GM21786 (cell line): ENCODE data around the gene KLHDC8A.
"Not testable (repeated sequence)": the region's sequence is repeated elsewhere in the genome, so short reads cannot be mapped to it uniquely, and the experiment has no call there.

Experiments
- ATAC-seq: cut with Tn5 transposase; IDR thresholded peaks from one replicate; pipeline ENCODE4 v1.9.1; 2021; ENCODE audit not compliant: unreplicated experiment

Gene KLHDC8A

DNA sequence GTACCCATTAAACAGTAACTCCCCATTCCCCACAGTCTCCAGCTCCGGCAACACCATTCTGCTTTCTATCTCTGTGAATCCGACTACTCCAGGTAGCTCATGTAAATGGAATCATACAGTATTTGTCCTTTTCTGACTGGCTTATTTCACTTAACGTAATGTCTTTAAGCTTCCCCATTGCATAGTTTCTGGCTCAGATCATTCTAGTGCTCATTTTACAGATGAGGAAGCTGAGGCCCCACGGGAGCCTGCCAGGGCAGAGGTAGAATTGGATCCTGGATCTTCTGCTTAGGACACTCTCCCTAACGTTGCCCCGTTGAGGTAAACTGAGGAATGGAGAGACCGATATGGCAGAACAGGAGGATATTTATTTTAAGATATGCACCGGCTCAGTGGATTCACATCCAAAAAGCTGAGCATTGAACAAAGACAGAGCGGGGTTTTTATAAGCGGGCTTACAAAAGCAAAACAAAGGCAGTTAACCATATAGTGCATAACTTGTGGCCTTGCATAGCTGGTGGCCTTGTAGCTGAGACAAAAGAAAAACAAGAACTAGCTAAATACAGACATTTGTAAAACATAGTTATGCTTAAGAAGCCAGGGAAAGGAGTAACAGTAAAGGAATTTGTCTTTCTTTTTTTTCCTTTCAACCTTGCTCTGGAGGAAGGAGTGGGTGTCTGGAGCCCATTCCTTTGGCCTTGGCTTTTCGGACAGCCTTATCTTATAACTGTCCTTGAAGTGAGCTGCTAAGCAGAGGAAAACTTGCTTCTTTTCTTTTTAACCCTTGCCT is 15.3 kb upstream of the KLHDC8A start:
- ATAC-seq, result no peak

- no peak for ATAC-seq
These were observed 14.1 kb upstream of the KLHDC8A start for GRCh38 chr1:205370780-205371179.

DNA sequence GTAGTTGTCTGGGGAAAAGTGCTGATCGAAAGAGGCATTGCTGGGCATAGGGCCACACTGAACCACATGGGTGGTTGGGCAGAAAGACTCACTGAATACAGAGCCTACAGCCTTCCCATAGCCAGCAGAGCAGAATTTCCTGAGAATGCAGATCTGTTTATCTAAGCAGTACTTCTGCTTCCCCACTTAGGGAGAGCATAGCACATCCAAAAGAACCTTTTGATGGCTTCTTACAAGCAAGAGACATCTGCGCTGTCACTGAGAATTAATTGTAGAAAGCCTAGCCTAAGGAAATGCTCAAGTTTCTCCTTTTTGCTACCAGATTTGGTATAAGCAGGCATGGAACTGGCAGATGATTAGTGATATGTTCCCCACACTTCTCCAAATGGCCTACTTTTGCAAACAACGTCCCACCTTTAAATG is 13.0 kb upstream of the KLHDC8A start:
- no peak for ATAC-seq

- ATAC-seq, result no peak
These were observed 11.8 kb upstream of the KLHDC8A start for GRCh38 chr1:205368478-205368877.

GRCh38 chr1:205365945-205366463 is 9.3 kb upstream of the KLHDC8A start:
- no peak for ATAC-seq

DNA sequence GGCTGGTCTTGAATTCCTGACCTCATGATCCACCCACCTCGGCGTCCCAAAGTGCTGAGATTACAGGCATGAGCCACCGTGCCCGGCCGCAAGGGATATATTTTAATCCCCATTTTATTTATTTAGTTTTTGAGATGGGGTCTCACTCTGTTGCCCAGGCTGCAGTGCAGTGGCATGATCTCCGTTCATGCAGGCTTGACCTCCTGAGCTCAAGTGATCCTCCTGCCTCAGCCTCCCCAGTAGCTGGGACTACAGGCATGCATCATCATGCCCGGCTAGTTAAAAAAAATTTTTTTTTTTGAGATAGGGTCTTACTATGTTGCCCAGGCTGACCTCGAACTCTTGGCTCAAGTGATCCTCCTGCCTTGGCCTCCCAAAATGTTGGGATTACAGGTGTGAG is 8.4 kb upstream of the KLHDC8A start:
- ATAC-seq, result not testable (repeated sequence)

DNA sequence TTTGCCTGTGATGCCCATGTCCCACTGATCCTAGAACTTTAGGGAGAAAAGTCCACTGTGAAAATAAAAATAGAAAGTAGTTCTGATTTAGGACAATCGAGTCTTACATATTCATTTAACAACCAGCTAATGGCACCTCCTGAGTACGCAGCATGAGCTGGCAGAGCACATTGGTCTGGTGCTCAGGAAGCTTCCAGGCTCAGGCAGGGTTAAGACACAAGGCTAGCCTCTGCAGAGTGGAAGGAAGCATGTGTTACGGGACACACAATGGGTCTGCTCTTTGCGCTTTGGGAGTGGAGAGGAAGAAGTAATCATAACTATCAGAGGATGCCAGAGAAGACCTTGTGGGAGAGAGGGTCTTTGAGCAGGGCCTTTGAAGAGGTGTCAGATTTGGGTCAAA is 4.2 kb upstream of the KLHDC8A start:
- ATAC-seq, result no peak

DNA sequence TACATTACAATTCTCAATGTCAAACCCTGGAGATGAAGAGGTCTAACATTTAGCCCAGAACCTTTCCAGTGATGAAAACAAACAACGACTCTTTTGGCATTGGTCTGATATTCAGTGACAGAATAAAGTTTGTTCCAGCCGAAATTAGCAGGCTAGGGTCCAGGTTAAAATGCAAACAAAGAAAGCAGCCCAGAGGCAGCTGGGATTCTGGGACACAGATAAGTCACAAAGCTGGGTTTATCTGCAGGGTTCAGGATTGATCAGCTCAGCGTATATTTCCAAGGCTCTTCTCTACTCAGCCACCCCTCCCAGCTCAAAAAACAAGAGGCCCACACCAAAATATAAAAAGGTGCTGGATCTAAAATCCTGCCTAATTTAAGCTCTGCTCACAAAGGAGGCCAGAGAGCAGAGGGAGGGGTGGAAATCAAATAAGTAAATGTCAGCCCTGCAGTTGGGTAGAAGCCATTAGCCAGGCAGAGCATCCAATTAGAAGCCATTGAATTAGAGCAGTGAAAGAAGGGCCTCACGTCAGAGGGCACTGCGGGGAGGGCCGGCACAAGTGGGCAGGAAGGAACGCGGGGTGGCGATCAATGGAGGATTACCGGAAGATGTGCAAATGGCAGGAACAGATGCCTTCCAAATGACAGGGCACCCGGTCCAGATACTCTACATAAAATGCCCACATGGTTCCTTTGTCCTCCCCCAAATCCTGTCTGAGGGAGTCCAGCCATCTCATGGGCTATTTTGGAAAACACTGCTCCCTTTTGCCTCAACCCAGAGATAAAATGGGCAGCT is 3.2 kb upstream of the KLHDC8A start:
- no peak for ATAC-seq

- ATAC-seq, result no peak
These were observed 1.9 kb upstream of the KLHDC8A start for GRCh38 chr1:205358579-205358978.

- no peak for ATAC-seq
These were observed 845 bp upstream of the KLHDC8A start for GRCh38 chr1:205357567-205357966.

GRCh38 chr1:205355075-205355453 is 1.7 kb downstream of the KLHDC8A start:
- ATAC-seq, result no peak

- no peak for ATAC-seq
These were observed 2.3 kb downstream of the KLHDC8A start for GRCh38 chr1:205354259-205355074.

DNA sequence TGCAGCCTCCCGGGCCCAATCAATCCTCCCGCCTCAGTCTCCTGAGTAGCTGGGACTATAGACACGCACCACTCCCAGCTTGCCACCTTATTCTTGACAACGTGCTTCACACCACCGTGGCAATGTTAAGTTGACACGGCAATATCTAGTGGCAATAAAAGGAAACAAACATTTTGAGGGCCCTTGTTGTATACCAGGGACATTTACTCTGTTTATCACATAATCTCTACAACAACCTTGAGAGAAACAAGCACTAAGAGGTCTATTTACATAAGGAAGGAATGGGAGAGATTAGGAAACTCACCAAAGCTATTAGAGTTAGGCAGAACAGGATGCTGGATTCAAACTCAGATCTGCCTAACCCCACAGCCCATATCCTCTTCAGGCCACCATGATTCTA is 3.1 kb downstream of the KLHDC8A start:
- no peak for ATAC-seq

DNA sequence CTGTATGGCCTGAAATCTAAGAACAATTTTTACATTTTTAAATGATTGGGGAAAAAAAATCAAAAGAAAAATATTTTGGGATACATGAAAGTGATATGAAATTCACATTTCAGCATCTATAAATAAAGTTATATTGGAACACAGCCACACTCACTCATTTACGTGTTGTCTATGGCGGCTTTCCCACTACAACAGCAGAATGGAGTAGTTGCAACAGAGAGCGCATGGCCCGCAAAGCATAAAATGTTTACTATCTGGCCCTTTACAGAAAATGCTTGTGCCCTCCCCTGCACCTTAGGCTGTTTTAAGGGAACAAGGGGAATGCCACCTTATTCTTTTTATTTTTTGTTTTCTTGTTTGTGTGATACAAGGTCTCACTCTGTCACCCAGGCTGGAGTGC is 3.5 kb downstream of the KLHDC8A start:
- no peak for ATAC-seq

GRCh38 chr1:205351984-205352713 is 4.6 kb downstream of the KLHDC8A start:
- no peak for ATAC-seq

GRCh38 chr1:205350691-205351141 is 6.0 kb downstream of the KLHDC8A start:
- no peak for ATAC-seq

GRCh38 chr1:205350124-205350523 is 6.6 kb downstream of the KLHDC8A start:
- ATAC-seq, result no peak

DNA sequence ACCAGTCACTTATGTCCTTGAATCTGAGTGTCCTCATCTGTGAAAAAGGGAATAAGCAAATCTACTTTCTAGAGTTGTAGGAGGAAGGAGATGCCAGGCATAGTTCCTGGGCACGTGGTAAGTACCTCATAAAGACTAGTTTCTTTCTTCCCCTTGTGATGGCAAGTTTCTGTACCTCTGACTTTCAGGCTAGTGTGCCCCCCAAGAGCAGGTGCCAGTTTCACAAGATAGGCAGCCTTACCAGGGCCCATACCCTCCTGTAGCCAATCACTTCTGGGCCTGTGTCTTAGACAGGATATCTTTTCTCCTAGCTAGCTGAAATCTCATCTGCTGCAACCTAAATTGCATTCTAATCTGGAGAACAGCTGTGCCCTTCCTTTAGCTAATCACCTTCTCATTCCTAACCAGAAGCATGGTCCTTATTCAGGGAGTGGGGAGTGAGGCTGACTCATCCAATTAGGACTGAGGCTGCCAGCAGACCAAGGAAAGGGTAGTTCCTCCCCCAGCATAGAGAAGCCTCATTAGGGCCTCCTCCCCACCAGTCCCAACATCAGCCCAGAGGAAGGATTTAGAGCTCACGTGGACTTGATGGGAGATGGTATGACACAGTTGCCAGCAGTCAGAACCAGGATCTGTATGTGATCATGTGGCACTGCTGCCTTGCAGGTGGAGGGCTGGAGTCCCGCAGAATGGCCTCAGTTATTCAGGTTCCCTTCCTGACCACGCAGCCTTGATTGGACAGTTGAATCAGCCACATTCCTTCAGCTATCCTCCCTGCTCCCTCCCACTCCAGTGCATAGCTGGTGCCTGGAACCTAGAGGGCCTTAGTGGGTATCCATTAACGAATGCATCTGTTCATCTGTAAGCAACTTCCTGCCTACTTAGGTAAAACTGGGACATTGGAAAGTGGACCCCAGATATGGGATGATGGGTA is 7.9 kb downstream of the KLHDC8A start:
- ATAC-seq, result no peak

- ATAC-seq, result no peak
These were observed 9.7 kb downstream of the KLHDC8A start for GRCh38 chr1:205346956-205347574.
